GM19455 (cell line): ENCODE data around the gene FAM83F.

Experiments
- ATAC-seq: cut with Tn5 transposase; IDR thresholded peaks from one replicate; pipeline ENCODE4 v1.9.1; 2021; ENCODE audit not compliant: unreplicated experiment

FAM83F gene

GRCh38 chr22:40056154-40056553 lies 61.4 kb downstream of the FAM83F start:
- no peak for ATAC-seq

- no peak for ATAC-seq
These were observed 61.8 kb downstream of the FAM83F start for GRCh38 chr22:40056559-40056958.

GRCh38 chr22:40057652-40058051 lies 62.9 kb downstream of the FAM83F start:
- ATAC-seq: no peak

- no peak for ATAC-seq
These were observed 63.5 kb downstream of the FAM83F start for GRCh38 chr22:40058265-40058664.

- no peak for ATAC-seq
These were observed 71.2 kb downstream of the FAM83F start for GRCh38 chr22:40065981-40066380.

- no peak for ATAC-seq
These were observed 72.9 kb downstream of the FAM83F start for GRCh38 chr22:40067639-40068038.

GRCh38 chr22:40070701-40071100 lies 75.9 kb downstream of the FAM83F start:
- no peak for ATAC-seq

GRCh38 chr22:40071720-40072119 lies 77.0 kb downstream of the FAM83F start:
- no peak for ATAC-seq

GRCh38 chr22:40076702-40077645 lies 82.2 kb downstream of the FAM83F start:
- ATAC-seq: no peak

- ATAC-seq: no peak
These were observed 82.9 kb downstream of the FAM83F start for GRCh38 chr22:40077646-40078016.

GRCh38 chr22:40081662-40082061 lies 86.9 kb downstream of the FAM83F start:
- ATAC-seq: no peak

GRCh38 chr22:40082184-40082583 lies 87.4 kb downstream of the FAM83F start:
- ATAC-seq: no peak

GRCh38 chr22:40083794-40084193 lies 89.0 kb downstream of the FAM83F start:
- ATAC-seq: no peak

GRCh38 chr22:40084246-40084645 lies 89.5 kb downstream of the FAM83F start:
- no peak for ATAC-seq

GRCh38 chr22:40088818-40089217 lies 94.1 kb downstream of the FAM83F start:
- no peak for ATAC-seq
